GM19025 (cell line): Measurements from ENCODE around the gene SCYL1.
A peak's percentile ranks its signal among the peaks of the same experiment; 100 is the strongest.
"Not testable (repeated sequence)": the region's sequence is repeated elsewhere in the genome, so short reads cannot be mapped to it uniquely, and the experiment has no call there.

Experiments used
- ATAC-seq: cut with Tn5 transposase; IDR thresholded peaks from one replicate; pipeline ENCODE4 v1.9.1; 2021; ENCODE audit warnings: mild to moderate bottlenecking, low read depth, moderate library complexity; ENCODE audit not compliant: unreplicated experiment

The SCYL1 gene

GRCh38 chr11:65504674-65505465, 20.0 kb upstream of the SCYL1 start:
- ATAC-seq: no peak

GRCh38 chr11:65505466-65506289, 19.2 kb upstream of the SCYL1 start:
- ATAC-seq: no peak

- no peak for ATAC-seq
Observed at GRCh38 chr11:65506290-65506771, 18.6 kb upstream of the SCYL1 start.

- ATAC-seq: peak; percentile 30
Observed at GRCh38 chr11:65506772-65507505, 17.9 kb upstream of the SCYL1 start.

- ATAC-seq: not testable (repeated sequence)
Observed at GRCh38 chr11:65512311-65512710, 12.6 kb upstream of the SCYL1 start.

- no peak for ATAC-seq
Observed at GRCh38 chr11:65516135-65516968, 8.5 kb upstream of the SCYL1 start.

- ATAC-seq: not testable (repeated sequence)
Observed at GRCh38 chr11:65518941-65519549, 5.8 kb upstream of the SCYL1 start.

- ATAC-seq: not testable (repeated sequence)
Observed at GRCh38 chr11:65521777-65522521, 2.9 kb upstream of the SCYL1 start.

- not testable (repeated sequence) for ATAC-seq
Observed at GRCh38 chr11:65522718-65523630, 1.9 kb upstream of the SCYL1 start.

- not testable (repeated sequence) for ATAC-seq
Observed at GRCh38 chr11:65523631-65523968, 1.3 kb upstream of the SCYL1 start.

GRCh38 chr11:65524014-65524740, 706 bp upstream of the SCYL1 start:
- no peak for ATAC-seq

GRCh38 chr11:65525546-65526480, 930 bp downstream of the SCYL1 start:
- ATAC-seq: no peak

GRCh38 chr11:65526744-65527143, 1.9 kb downstream of the SCYL1 start:
- ATAC-seq: no peak

GRCh38 chr11:65528819-65529350, 4.0 kb downstream of the SCYL1 start:
- no peak for ATAC-seq

- no peak for ATAC-seq
Observed at GRCh38 chr11:65529475-65530156, 4.7 kb downstream of the SCYL1 start.
